NCI-H146 treated with DMSO at 0.1 percent for 48 hours (cell line): Measurements from ENCODE around the gene LIX1L.

Source experiments
- DNase-seq: peaks from one replicate; lab custom pipeline; 2025; ENCODE audit not compliant: unreplicated experiment; lab: John Stamatoyannopoulos, UW

LIX1L gene

DNA sequence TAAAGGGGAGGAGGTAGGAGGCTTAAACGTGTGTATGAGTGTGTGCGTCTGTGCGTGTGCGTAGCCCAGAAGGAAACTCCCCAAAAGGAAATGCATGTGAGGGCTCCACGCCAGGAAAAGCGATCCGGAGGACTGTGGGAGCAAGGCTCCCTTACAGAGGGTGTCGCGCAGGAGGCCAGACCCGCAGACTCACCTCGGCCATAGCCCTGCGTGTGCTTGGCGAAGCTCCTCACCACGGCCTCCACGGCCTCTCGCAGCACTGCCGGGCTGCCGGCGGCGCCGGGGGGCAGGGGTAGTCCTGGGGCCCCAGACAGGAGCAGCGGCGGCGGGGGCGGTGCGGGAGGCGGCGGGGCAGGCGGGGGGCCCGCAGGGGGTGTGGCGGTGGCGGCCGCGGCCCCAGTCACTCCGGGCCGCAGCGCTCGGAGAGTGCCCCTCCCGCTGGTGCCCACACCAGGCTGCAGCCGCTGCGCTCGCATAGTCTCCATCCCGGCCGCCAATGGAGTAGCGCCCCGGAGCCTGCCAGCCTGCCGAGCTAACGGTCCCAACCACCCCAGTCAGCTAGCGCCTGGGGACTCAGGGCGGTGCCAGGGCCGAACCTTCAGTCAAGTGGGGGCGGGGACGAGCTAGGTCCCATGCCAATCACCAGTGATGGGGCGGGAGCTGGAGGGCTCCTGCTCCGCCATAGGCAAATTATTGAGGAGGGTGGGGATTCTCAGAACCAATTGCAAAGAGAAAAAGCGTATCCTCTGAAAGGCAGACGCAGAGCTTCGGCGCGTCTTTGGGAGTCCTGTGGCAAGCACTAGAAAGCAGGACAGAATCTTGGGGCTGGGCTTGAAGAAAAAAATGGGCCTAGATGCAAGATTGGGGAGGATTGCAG lies at the start of gene LIX1L:
LIX1L (minus strand) TSS at position 575 of the 877 bp plus-strand sequence; CDS start at position 485, 90 bp downstream.
- peak; percentile 90 for DNase-seq

DNA sequence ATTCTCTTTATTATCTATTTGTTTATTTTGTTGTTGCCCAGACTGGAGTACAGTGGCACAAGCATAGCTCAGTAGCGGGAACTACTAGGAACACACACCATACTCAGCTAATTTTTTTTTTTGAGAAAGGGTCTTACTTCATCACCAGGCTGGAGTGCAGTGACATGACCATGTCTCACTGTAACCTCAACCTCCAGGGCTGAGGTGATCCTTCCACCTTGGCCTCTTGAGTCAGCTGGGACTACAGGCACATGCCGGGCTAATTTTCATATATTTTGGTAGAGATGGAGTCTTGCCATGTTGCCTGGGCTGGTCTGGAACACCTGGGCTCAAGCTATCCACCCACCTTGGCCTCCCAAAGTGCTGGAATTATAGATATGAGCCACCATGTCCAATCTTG lies 43.9 kb upstream of the LIX1L start:
- DNase-seq: no peak

DNA sequence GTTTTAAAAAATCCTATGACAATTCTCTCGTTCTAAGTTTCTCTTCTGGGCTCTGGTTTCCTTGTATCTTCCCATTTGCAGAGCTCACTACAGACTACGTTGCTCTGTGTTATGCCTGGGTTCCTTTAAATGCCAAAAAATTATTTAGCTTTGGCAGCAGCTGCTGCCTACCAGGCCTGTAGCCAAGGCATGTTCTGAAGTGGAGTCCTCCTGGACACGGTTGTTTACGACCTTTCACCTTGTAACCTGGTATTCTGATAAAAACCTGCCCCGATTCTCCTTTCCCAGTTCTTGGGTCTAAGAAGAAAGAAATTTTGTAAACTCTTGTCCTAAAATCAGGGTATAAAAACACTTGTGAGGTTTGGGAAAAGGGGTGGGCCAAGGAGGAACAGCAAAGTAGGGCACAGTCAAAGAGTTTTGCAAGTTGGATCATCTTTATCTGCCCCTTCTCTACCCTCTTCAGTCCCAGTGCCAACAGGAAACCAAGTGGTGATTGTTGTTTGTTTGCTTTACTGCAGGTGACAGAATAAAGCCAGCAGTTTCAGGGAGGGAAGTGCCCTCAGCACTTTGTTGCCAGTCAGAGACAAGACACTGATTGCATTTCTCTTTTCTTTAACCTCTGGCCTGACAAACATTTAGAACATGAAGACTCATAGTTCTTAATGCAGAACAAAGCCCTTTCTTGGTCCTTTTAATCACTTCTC lies 41.7 kb upstream of the LIX1L start:
- DNase-seq: no peak

DNA sequence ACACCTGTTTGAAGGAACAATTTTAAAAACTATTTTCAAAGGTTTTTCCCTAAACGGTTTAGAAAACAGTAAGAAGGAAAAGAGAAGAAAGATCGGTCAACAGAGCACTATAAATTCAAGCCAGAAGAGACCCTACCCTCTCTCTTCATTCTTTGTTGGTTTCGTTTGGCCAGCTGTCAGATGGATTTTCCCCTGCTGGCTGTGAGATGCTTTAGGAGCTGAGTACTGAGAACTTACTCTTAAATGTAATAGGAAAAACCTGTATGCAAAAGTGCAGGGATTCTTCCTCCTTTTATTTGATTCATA lies 39.9 kb upstream of the LIX1L start:
- no peak for DNase-seq

DNA sequence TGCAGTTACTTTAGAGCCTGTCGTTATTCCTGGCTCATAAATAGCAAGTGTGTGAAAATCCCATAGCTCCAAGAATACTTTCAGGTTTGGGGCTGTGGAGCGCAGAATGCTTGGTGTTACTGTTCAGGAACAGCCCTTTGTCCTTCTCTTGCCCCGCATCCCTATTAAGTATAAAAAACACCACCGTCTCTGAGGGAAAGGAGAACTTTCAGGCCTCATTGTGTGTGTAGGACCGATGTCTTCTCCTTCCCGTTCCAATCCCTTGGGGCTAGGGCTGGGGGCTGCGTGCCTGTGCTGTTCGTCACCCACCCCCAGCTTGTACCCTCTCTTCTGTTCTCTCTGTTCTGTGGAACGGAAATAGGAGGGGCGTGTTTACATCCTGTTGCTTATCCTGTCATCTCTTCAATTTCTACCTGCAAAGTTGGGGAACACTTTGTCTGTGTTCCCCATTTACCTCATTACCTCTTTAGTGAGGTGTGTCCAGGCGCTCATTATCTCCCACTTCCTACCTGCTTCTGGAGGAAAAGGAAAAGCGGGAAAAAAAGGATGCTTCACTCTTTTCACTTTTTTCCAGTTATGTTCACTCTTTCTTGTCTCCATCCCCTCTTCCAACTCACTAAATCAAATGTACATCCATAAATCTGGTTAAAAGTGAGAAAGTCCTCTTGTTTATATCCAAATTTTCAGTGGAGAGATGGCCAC lies 39.4 kb upstream of the LIX1L start:
- DNase-seq: peak; percentile 17

DNA sequence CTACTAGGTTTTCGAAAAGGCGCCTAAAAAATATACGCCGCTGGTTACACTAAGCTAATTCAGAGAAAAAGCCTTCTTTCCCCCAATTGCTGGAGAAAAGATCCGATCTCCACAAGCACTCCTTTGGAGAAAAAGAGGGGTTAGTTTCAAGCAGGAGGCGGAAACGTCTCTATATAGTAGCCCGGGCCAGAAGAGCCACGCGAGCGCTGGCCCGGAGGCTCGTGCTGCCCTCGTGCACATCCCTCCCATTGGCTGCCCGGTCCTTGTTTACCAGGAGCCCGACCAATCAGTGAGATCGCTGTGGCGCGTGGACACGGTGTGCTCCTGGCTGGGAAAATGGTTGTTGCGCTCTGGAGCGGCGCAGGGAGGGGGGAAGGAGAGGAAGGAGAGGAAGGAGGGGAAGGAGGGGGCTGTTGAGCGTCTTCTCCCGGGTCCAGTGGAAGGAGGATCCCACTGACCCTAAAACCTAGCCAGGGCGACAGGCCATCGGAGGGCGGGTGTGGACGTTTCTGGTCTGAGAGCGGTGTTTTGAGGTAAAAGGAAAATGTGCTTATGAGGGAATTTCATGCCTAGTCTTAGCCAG lies 38.7 kb upstream of the LIX1L start, which contains the start of gene TXNIP:
TXNIP (minus strand) TSS at position 147 of the 583 bp plus-strand sequence. CDS start 313 bp downstream, outside the sequence.
- DNase-seq: peak; percentile 96

DNA sequence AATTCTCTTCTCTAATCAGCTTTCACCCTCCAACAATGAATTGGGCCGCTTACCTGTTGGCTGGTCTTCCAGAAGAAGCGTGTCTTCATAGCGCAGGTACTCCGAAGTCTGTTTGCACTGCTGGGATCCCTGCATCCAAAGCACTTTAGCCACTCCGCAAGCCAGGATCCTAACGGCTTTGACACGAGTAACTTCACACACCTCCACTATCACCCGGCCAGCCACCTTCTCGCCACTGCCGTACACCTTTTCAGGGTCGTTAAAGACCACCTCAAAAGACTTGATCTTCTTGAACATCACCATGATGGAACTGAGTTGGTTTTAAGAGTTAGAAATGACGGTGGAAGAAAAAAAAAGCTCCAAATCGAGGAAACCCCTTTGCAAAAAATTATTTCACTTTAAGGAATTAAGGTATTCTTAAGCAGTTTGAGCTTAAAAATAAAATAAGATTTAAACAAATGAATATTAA lies 38.2 kb upstream of the LIX1L start:
- DNase-seq: no peak

DNA sequence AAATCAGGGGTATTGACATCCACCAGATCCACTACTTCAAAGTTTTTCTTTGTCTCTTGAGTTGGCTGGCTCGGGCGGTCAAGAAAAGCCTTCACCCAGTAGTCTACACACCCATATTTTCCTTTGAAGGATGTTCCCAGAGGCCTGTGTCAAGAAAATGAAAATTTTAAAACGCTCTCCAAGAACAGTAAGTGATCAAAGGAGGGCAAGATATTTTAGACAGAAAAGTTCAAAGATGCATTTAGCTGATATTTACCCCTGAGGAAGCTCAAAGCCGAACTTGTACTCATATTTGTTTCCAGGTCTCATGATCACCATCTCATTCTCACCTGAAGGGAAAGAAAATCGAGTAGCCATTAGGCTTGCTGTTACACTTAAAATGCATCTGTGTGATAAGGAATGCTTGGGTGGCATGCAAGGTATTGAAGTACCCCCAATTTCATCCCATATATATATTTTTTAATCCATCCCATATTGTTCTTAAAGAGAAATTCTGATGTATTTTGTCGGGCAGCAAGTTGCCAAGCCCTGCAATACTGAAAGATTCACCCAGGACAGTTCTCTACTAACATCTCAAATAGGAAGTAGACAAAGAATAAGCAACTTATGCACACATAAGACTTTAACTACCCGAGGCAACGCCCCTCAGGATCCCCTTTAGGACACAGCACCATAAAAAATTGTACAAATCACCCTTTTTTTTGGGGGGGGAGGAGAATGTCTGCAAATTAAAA lies 37.5 kb upstream of the LIX1L start:
- no peak for DNase-seq

DNA sequence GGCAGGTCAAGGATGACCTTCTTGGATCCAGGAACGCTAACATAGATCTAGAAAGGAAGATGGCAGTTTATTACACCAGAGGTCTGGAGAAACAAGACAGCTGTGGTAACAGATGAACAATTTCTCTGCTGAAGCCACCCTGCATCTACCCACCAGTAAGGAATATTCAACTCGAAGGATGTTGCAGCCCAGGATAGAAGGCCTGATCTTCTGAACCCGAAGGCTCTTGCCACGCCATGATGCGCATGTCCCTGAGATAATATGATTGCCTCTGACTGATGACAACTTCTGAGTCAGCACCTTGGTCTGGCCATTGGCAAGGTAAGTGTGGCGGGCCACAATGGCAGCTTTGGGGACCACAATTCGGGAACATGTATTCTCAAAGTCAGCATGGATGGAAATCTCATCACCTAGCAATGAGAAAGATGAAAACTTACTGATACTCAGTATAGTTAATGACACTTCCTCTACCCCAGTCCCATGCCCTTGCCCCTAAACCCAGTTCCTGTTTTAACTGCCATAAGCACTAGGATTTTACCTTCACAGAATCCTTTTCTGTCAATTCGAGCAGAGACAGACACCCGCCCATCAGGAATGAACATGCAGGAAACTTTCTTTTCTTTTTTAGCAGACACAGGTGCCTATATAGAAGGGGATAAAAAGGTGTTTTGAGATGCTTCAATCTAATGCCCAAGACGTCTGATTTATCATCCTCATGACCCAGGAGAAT lies 36.7 kb upstream of the LIX1L start:
- DNase-seq: no peak

DNA sequence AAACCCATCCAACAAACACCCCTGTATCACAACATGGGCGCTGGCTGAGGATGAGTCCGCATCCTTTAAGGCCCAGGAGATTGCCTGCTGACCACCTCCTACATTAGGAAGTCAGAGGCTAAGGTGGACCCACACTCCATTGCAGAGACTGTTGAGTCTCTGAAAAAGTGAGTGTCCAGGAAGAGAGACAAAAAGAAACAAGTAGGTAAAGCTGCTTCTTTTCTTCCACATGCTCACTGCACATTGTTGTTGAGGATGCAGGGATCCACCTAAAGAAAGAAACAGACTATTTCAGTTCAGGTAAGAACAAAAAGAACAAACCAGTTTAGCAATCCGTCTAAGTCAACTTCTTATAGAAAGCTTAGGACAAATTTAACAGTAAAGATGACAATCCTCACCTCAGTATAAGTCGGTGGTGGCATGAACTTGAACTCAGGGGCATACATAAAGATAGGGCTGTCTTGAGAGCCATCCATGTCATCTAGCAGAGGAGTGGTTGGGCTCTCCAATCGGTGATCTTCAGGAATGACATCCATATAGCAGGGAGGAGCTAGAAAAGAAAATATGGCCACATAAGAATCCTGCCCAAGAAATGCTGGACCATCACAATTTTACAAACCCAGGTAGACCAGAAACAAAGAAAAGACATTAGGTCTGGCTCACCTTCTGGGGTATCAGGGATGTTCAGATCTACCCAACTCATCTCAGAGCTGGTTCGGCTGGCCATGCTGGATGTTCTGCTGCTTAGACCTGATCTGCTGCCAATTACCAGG lies 36.0 kb upstream of the LIX1L start:
- no peak for DNase-seq

DNA sequence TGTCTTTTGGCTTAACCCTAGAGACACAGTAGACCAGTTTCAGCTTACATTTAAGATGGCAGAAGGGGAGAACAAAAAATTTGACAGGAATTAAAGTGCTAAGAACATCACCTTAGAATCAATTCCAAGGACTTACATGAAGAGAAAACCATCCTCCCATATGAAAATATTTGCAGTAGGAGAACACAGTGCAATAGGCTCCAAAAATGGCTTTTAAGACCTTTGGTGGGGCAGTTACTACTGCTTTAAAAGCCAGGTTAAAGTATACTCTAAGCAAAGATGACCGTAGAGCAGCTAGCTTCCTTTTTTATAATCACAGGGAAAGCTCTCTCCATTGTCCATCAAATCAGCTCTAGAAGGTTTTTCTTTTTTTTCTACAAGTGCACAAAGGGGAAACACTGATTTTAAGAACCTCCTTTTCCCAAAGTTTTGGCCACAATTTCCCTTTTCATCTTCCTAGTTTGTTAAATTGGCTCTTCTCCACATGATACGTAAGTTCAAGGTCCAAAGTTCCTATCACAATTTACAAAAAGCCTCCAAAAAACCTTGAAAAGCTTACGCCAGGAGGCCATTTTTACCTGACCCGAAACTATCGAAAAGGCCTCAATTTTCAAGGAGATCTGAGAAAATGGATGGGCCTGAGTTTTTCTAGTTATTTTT lies 35.3 kb upstream of the LIX1L start:
- no peak for DNase-seq

DNA sequence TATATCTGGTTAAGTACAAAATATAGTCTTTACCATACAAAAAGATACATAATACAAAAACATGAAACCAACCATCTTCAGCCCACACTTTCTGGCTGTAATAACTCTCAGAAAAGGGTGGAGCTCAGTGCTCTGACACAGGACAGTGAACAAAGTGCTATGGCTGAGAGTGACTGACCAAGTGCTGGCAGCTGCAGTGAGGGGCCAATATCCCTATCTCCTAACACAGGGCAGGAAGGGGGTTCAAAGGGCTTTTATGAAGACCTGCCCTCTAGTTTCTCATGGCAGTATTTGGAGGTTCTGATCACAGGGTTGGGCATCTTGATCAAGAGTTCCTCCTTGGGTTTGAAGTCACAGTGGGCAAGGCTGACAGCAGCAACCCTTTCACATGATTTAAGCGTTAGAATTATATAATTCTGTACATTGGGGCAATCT lies 34.7 kb upstream of the LIX1L start:
- no peak for DNase-seq

DNA sequence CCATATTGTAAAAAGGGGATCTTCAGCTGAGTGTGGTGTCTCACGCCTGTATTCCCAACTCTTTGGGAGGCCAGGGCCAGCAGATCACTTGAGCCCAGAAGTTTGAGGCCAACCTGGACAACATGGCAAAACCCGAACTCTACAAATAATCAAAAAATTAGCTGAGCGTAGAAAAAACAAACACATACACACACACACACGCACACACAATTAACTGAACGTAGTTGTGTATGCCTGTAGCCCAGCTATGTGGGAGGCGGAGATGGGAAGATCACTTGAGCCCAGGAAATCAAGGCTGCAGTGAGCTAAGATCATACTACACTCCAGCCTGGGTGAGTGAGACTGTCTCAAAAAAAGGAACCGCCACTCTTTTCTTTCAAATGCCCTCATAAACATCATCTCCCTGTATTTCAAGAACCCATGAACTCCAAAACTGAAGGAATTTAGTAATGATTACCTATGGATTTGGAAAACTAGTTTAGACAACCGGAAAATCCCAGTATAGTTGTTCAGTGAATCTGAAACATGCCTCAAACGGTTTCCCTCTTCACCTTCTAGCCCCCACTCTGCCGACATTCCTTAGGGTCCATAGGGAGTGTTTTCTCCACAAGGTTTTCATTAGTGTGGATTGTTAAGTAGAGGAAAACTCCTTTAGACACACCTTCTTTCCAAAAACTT lies 34.1 kb upstream of the LIX1L start:
- no peak for DNase-seq

DNA sequence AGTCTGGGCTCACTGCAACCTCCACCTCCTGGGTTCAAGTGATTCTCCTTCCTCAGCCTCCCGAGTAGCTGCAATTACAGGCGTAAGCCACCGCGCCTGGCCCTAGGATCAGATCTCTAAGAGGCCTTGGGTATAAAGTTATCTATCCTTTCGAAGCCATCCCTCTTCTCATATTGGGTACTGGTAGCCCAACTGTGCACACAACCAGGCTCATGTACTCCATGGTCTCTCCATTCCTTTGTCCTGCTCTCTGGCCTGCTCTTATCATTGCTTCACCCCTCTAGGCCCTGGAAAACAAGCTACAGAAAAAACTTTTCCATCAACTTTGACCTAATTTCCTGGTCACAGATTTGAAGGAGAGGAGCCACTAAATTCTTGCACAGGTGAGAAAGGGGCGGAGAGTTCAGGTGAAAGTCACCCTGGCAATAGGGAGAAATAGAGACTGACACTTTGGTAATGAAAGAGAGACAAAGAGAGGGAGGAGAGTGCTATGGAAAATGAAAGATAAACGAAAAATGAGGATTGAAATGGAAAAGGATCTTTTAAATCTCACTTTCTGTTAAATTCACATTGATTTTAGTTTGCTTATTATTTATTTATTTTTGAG lies 32.5 kb upstream of the LIX1L start:
- no peak for DNase-seq

DNA sequence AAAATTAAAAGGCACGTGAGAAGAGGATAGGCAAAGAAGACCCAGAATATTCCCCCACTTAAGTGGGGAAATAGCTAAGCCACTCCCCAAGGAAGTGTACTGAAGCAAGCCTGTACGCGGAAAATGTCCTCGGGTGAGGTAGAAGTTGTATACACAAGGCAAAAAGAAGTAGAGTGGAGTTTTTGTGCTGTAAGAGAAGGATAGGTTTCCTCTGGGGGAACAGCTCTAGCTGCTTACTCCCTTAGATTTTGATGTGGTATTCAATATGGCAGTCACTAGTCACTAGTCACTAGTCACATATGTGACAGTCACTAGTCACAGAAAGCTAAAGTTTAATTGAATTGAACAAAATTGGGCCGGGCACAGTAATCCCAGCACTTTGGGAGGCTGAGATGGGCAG lies 31.0 kb upstream of the LIX1L start:
- DNase-seq: no peak

DNA sequence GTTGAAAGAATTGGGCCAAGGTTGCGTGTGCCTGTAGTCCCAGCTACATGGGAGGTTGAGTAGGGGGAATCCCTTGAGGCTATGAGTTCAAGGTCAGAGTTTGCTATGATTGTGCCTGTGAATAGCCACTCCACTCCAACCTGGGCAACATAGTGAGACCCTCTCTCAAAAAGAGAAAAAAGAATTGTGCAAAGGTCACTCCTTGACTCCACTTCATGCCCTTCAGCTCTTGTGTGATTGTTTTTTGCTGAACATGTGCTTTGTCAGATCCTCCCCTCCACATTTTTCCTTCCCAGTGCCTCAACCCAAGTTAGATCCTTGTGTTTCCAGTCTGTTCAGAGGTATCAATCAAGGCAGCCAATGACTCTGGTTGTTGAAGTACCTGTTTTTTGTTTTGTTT lies 30.1 kb upstream of the LIX1L start:
- DNase-seq: no peak

DNA sequence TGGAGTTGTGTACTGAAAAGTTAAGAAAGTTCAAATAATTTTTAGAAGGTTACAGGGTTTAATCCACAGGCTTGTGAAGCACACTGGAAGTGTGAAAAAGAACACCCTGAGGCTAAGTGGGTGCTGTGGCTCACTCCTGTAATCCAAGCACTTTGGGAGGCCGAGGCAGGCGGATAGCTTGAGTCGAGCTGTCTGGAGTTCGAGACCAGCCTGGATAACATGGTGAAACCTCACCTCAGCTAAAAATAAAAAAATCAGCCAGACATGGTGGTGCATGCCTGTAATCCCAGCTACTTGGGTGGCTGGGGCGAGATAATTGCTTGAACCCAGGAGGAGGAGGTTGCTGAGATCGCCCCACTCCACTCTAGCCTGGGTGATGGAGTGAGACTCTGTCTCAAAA lies 28.7 kb upstream of the LIX1L start:
- DNase-seq: no peak
